Activated CD4-positive, CD25-positive, alpha-beta regulatory T cell treated with anti-CD3 and anti-CD28 coated beads, Interleukin-2, amount 50 U/mL, for 16 hours (primary cell): ENCODE data around the gene TMEM60.
"Not testable (repeated sequence)": the region's sequence is repeated elsewhere in the genome, so short reads cannot be mapped to it uniquely, and the experiment has no call there.

Source experiments
- DNase-seq: peaks from one replicate; pipeline ENCODE4 v3.0.0-alpha.2; 2020; ENCODE audit warnings: low read depth, low spot score

The TMEM60 gene

DNA sequence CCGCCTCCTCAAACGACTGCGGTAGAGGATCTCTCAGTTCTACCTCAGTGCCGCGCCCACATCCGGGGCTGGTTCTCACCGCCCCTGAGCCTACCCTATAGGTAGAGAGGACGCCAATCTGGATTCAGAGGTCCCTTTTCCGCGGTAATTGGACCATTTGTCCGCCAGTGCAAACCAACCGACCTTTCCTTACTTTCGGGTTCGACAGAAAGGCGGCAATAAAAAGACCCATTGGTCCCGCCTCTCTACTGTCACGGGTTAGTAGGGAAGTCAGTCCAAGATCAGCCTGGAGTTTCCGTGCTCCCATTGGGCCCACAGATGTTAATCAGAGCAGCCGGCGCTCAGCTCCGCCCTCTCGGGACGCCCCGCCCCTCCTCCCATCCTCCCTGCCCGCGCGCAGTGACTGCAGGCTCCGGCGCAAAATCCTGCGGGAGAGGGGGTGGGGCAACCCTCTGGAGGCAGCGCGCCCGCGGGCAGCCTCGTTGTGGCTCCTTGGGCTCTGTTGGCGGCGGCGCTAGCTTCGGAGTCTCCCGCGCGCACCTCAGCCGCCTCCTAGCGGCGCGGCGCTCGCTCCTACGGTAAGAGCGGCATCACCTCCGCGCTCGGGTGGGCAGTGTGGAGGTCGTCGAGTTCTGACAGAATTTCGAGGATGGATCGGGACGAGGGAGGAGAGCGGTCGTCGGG lies at the start of gene TMEM60, which contains the start of gene PHTF2:
Gene TMEM60, minus strand, starts transcription at position 41 of the 684 bp plus-strand sequence. CDS start 4,061 bp downstream, outside the sequence.
Gene PHTF2, plus strand, starts transcription at position 380 of the 684 bp plus-strand sequence.
- DNase-seq: peak; percentile 91

GRCh38 chr7:77846317-77847092 lies 48.3 kb upstream of the TMEM60 start:
- no peak for DNase-seq

DNA sequence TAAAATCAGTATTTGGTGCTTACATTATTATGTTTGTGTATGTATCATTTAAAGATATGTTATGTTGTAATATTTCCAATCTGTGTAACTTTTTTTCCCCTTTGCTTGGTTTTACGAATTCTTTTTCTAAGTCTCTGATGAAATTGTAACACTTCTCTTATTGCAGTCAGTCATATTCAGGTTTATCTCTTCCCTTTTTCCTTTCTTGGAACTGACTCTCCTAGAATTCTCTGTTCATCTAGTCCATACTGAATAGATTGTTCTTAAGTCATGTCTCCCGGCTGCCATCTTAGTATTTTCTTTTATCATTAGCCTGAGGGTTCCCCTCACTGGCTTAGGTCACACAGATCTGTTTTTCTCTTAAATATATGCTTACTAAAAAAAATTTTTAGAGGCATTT lies 45.0 kb upstream of the TMEM60 start:
- no peak for DNase-seq

DNA sequence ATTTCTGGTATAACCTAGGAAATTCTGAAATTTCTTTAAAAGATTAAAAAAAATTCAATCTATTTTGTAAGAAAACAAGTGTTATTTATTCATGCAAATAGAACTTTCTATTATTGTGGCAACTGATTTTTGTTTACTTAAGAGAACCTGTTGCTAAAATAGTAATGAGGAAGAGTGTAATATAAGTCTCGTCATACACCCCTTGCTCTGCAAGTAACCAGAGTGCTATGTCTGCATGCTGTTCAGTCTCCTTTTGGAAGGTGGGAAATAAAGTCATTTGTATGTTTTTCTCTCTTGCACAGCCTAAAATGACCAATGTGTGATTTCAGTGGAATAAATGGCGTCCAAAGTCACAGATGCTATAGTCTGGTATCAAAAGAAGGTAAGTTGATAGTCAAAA lies 41.7 kb upstream of the TMEM60 start:
- DNase-seq: no peak

GRCh38 chr7:77838929-77839491 lies 40.8 kb upstream of the TMEM60 start:
- no peak for DNase-seq

- DNase-seq: no peak
Observed at GRCh38 chr7:77837966-77838365, 39.7 kb upstream of the TMEM60 start.

GRCh38 chr7:77837275-77837674 lies 39.0 kb upstream of the TMEM60 start:
- DNase-seq: no peak

- not testable (repeated sequence) for DNase-seq
Observed at GRCh38 chr7:77836425-77836824, 38.2 kb upstream of the TMEM60 start.

DNA sequence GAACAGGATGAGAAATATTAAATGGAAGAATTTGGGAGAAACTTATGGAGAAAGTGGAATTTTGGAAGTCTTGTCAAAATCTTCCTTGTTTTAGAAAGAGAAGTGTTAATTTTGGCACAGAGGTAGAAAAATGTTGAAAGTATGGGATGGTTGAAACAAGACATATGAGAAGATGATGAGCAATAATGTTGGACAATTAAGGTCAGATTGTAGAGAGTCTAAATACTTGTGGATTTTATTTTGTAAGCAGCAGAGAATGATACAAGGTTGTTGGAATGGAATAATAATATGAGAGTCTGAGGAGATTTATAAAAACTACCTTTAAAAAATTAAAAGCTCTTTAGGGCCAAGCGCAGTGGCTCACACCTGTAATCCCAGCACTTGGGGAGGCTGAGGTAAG lies 34.9 kb upstream of the TMEM60 start:
- no peak for DNase-seq

GRCh38 chr7:77831953-77832352 lies 33.7 kb upstream of the TMEM60 start:
- DNase-seq: no peak

DNA sequence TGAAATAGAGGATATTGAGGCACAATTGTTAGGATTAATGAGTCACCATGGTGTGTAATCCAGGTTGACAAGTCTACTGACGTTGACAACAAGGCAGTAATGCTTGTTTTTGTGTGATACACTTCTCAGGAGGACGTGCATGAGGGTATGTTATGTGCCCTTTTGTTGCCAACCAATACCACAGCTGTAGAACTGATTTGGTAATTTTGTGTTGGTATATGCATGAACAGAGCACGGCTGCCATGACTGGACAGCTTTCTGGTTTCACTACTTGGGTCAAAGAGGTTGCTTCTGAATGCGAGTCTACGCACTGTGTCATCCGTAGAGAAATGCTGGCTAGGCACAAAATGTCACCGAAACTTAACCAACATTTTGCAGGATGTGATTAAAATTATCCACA lies 33.2 kb upstream of the TMEM60 start:
- DNase-seq: peak; percentile 11

GRCh38 chr7:77830649-77831355 lies 32.6 kb upstream of the TMEM60 start:
- DNase-seq: no peak

DNA sequence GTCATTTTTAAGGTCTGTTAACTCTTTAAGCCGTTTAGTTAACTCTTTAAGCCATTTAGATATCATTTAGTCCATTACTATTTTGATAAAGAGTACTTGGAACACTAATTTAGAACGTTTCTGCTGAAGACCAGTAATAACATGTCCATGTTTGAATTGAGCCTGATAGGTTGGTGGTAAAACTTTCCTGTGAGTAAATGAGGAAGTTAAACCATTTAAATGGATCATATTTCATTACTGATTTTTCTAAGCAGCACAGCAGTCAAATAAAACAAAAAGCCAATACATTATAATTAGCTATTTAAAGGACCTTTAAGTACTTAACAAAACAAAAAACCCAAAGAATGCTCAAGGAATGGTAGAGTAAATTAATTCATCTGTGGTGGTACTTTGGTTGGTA lies 29.8 kb upstream of the TMEM60 start:
- no peak for DNase-seq

DNA sequence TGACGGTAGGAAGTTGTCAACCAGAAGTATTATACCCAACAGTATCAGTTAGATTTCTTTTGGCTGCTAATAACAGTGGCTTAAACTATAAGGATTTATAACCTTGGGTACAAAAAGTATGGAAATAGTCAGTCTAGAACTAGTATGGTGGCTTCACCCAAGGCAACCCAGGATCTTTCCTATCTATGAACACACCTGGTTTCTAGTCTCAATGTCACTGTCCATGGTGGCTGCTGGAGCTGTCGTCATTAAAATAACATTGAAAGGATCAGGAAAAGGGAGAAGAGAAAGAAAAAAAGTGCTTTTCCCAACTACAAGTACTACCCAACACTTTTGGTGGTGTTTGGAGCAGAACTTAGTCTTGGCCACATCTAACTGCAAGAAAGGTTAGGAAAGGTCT lies 28.1 kb upstream of the TMEM60 start:
- no peak for DNase-seq

- no peak for DNase-seq
Observed at GRCh38 chr7:77825131-77825530, 26.9 kb upstream of the TMEM60 start.

- no peak for DNase-seq
Observed at GRCh38 chr7:77824636-77825035, 26.4 kb upstream of the TMEM60 start.

- no peak for DNase-seq
Observed at GRCh38 chr7:77823787-77824186, 25.6 kb upstream of the TMEM60 start.

- DNase-seq: no peak
Observed at GRCh38 chr7:77822269-77822668, 24.0 kb upstream of the TMEM60 start.

- no peak for DNase-seq
Observed at GRCh38 chr7:77820967-77821366, 22.7 kb upstream of the TMEM60 start.

DNA sequence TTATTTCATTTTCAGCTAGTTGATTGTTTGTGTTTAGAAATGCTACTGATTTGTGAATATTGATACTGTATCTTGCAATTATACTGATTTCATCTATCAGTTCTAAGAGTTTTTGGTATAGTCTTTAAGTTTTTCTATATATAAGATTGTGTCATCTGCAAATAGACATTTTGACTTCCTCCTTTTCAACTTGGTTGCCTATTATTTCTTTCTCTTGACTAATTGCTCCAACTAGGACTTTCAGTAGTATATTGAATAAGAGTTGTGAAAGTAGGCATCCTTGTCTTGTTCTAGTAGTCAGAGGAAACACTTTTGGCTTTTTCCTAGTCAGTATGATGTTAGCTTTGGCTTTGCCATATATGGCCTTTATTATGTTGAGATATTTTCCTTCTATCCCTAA lies 20.8 kb upstream of the TMEM60 start:
- no peak for DNase-seq

DNA sequence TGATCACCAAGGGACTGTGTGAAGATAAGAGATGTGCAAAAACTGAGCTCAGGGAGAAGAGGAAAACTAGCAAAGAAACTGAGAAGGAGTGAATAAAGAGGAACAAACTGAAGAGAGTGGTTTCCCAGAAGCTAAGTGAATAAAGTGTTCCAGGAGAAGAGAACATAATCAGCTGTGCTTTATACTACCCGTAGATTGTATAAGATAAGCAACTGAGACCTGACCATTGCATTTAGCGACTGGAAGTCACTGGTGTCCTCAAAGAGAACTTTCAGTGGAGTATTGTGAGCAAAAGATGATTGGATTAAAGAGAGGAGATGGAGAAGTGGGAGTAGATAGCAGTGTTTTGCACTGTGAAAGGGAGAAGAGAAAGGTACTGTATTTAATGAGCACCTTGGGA lies 14.9 kb upstream of the TMEM60 start:
- DNase-seq: no peak

DNA sequence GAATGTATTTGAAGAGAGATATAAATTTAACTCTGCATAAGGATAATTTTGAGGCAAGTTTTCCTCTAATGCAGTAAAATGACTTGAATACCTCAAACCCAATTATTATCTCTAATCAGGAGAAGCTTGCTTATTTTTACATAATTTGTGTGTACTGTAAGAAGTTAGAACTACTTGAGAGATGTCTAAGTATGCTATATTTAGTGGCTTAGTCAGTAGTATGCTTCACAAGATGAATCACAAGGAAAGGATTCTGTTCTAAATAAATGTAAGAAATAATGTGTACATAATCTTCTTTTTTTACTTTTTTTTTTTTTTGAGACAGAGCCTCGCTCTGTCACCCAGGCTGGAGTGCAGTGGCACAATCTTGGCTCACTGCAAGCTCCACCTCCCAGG lies 14.1 kb upstream of the TMEM60 start:
- DNase-seq: no peak
